H9 (cell line): ENCODE data around the gene MAPK14. TPM values are rescaled to one million over a fixed set of nuclear protein-coding genes. Genes with fewer than 3 reads are reported as not detected.

Experiments used
- DNase-seq: peaks from one replicate; pipeline ENCODE4 v3.0.0-alpha.2; 2017
- H2AFZ ChIP-seq: one replicate; pipeline ENCODE4 v1.6.1; 2013; ENCODE audit warnings: mild to moderate bottlenecking, low read length, control low read depth, moderate library complexity
- H2AK5ac ChIP-seq: 2 replicates; pipeline ENCODE4 v1.6.1; 2013; ENCODE audit warnings: low read length, control low read depth, mixed read lengths; ENCODE audit not compliant: insufficient read length
- H2BK120ac ChIP-seq: one replicate; pipeline ENCODE4 v1.6.1; 2013; ENCODE audit warnings: low read depth, mild to moderate bottlenecking, low read length, control low read depth, inconsistent platforms; ENCODE audit not compliant: poor library complexity, severe bottlenecking
- H2BK12ac ChIP-seq: 2 replicates; pipeline ENCODE4 v1.6.1; 2013; ENCODE audit warnings: low read length, control low read depth, mixed read lengths, low read depth; ENCODE audit not compliant: insufficient read length
- H2BK15ac ChIP-seq: 2 replicates; pipeline ENCODE4 v1.6.1; 2013; ENCODE audit warnings: low read depth, low read length, control low read depth
- H2BK20ac ChIP-seq: one replicate; pipeline ENCODE4 v1.6.1; 2013; ENCODE audit warnings: low read depth, mild to moderate bottlenecking, low read length, control low read depth, inconsistent platforms; ENCODE audit not compliant: poor library complexity, severe bottlenecking
- H2BK5ac ChIP-seq: 2 replicates; pipeline ENCODE4 v1.6.1; 2013; ENCODE audit warnings: low read length, control low read depth, mixed read lengths; ENCODE audit not compliant: insufficient read length
- H3K14ac ChIP-seq: 2 replicates; pipeline ENCODE4 v1.6.1; 2013; ENCODE audit warnings: low read length, control low read depth; ENCODE audit not compliant: insufficient read depth
- H3K18ac ChIP-seq: 2 replicates; pipeline ENCODE4 v1.6.1; 2013; ENCODE audit warnings: low read depth, mild to moderate bottlenecking, mixed read lengths, low read length, control low read depth; ENCODE audit not compliant: insufficient read length
- H3K23ac ChIP-seq: 2 replicates; pipeline ENCODE4 v1.6.1; 2013; ENCODE audit warnings: low read length, control low read depth, mixed read lengths, low read depth; ENCODE audit not compliant: insufficient read length
- H3K23me2 ChIP-seq: 2 replicates; pipeline ENCODE4 v1.6.1; 2013; ENCODE audit warnings: low read depth, mild to moderate bottlenecking, mixed read lengths, low read length, control low read depth; ENCODE audit not compliant: insufficient read length, poor library complexity, severe bottlenecking
- H3K27ac ChIP-seq: 2 replicates; pipeline ENCODE4 v1.5.1; 2013; ENCODE audit warnings: low read length, control low read depth, mixed read lengths, low read depth; ENCODE audit not compliant: insufficient read length
- H3K27me3 ChIP-seq: 2 replicates; pipeline ENCODE4 v1.6.1; 2013; ENCODE audit warnings: low read length, control low read depth, inconsistent platforms; ENCODE audit not compliant: insufficient read depth
- H3K4ac ChIP-seq: 2 replicates; pipeline ENCODE4 v1.6.1; 2013; ENCODE audit warnings: low read depth, mild to moderate bottlenecking, control low read depth, inconsistent platforms, low read length, moderate library complexity
- H3K4me1 ChIP-seq: 2 replicates; pipeline ENCODE4 v1.6.1; 2013; ENCODE audit warnings: low read length, control low read depth, inconsistent platforms; ENCODE audit not compliant: insufficient read depth
- H3K4me2 ChIP-seq: 2 replicates; pipeline ENCODE4 v1.6.1; 2013; ENCODE audit warnings: low read length, control low read depth, mixed read lengths; ENCODE audit not compliant: insufficient read length, insufficient read depth
- H3K56ac ChIP-seq: 2 replicates; pipeline ENCODE4 v1.6.1; 2013; ENCODE audit warnings: low read depth, mild to moderate bottlenecking, mixed read lengths, low read length, control low read depth; ENCODE audit not compliant: insufficient read length
- H3K79me1 ChIP-seq: 2 replicates; pipeline ENCODE4 v1.6.1; 2013; ENCODE audit warnings: low read depth, mild to moderate bottlenecking, moderate library complexity, low read length, control low read depth, inconsistent platforms; ENCODE audit not compliant: insufficient read depth, poor library complexity, severe bottlenecking
- H3K79me2 ChIP-seq: 2 replicates; pipeline ENCODE4 v1.6.1; 2013; ENCODE audit warnings: low read length, control low read depth, inconsistent platforms; ENCODE audit not compliant: insufficient read depth
- H3K9ac ChIP-seq: 2 replicates; pipeline ENCODE4 v1.6.1; 2013; ENCODE audit warnings: low read length, control low read depth, mixed read lengths; ENCODE audit not compliant: insufficient read length; ENCODE audit errors: extremely low read depth
- H3K9me3 ChIP-seq: one replicate; pipeline ENCODE4 v1.6.1; 2013; ENCODE audit warnings: low read depth, low read length, inconsistent platforms; ENCODE audit not compliant: control insufficient read depth
- H3T11ph ChIP-seq: one replicate; pipeline ENCODE4 v1.6.1; 2013; ENCODE audit warnings: mild to moderate bottlenecking, low read length, control low read depth, inconsistent platforms
- H4K20me1 ChIP-seq: one replicate; pipeline ENCODE4 v1.6.1; 2013; ENCODE audit not compliant: control insufficient read depth, insufficient read length, insufficient read depth
- H4K5ac ChIP-seq: 2 replicates; pipeline ENCODE4 v1.6.1; 2013; ENCODE audit warnings: low read depth, mild to moderate bottlenecking, mixed read lengths, low read length, control low read depth; ENCODE audit not compliant: insufficient read length
- H4K8ac ChIP-seq: replicated peaks from 2 replicates; pipeline ENCODE4 v1.6.1; 2013; ENCODE audit warnings: low read length, control low read depth, mixed read lengths, low read depth; ENCODE audit not compliant: insufficient read length
- H4K91ac ChIP-seq: 2 replicates; pipeline ENCODE4 v1.6.1; 2013; ENCODE audit warnings: low read depth, mild to moderate bottlenecking, moderate library complexity, mixed read lengths, low read length, control low read depth; ENCODE audit not compliant: insufficient read length
- H3K27ac Mint-ChIP-seq, 3 experiments: 2 replicates in 2 of 3; 3 replicates in 1 of 3; pipeline ENCODE4 v1.8.0; 2020 to 2021; ENCODE audit warnings: mixed read lengths in 3 of 3, mild to moderate bottlenecking in 1 of 3, moderate library complexity in 1 of 3
- H3K27me3 Mint-ChIP-seq: 2 replicates; pipeline ENCODE4 v1.8.0; 2021; ENCODE audit warnings: low read depth, mild to moderate bottlenecking, moderate library complexity, mixed read lengths
- H3K36me3 Mint-ChIP-seq, 3 experiments: 2 replicates in 2 of 3; 3 replicates in 1 of 3; pipeline ENCODE4 v1.8.0; 2020 to 2021; ENCODE audit warnings: low read depth in 3 of 3, mixed read lengths in 3 of 3; ENCODE audit not compliant: insufficient read depth in 1 of 3
- H3K4me1 Mint-ChIP-seq, 2 experiments: 2 replicates each; pipeline ENCODE4 v1.8.0; 2020; ENCODE audit warnings: mixed read lengths in 2 of 2
- H3K4me3 Mint-ChIP-seq, 2 experiments: 2 replicates in 1 of 2; 3 replicates in 1 of 2; pipeline ENCODE4 v1.8.0; 2020 to 2021; ENCODE audit warnings: mild to moderate bottlenecking in 2 of 2, mixed read lengths in 2 of 2, moderate library complexity in 1 of 2
- H3K9me3 Mint-ChIP-seq, 2 experiments: 2 replicates in 1 of 2; 3 replicates in 1 of 2; pipeline ENCODE4 v1.8.0; 2020; ENCODE audit warnings: mild to moderate bottlenecking in 2 of 2, mixed read lengths in 2 of 2, moderate library complexity in 1 of 2
- WGBS: extraction: QIAGEN DNeasy Blood & Tissue Kit; methylation state at CpG from one replicate; pipeline ENCODE4 v1.1.7; 2013; ENCODE audit warnings: missing lambda C conversion rate, low lambda C conversion rate, mixed read lengths; ENCODE audit not compliant: insufficient read length; ENCODE audit errors: extremely low coverage; 5-methylcytosine and 5-hydroxymethylcytosine counted together
- total RNA-seq: library from RNA; stranded (reverse); gene quantifications from 2 replicates; pipeline ENCODE4 v1.2.1, GENCODE V29; 2021
- TF ChIP-seq, protein P1 (sequence below): fragments of 200-600 bp; sonication (generic); conservative IDR thresholded peaks from 3 replicates; pipeline ENCODE4 v1.8.0; 2021; ENCODE audit warnings: antibody characterized with exemption, mild to moderate bottlenecking

Gene MAPK14
- total RNA-seq, 1 experiment from 2014 or later: 40.5 TPM

DNA sequence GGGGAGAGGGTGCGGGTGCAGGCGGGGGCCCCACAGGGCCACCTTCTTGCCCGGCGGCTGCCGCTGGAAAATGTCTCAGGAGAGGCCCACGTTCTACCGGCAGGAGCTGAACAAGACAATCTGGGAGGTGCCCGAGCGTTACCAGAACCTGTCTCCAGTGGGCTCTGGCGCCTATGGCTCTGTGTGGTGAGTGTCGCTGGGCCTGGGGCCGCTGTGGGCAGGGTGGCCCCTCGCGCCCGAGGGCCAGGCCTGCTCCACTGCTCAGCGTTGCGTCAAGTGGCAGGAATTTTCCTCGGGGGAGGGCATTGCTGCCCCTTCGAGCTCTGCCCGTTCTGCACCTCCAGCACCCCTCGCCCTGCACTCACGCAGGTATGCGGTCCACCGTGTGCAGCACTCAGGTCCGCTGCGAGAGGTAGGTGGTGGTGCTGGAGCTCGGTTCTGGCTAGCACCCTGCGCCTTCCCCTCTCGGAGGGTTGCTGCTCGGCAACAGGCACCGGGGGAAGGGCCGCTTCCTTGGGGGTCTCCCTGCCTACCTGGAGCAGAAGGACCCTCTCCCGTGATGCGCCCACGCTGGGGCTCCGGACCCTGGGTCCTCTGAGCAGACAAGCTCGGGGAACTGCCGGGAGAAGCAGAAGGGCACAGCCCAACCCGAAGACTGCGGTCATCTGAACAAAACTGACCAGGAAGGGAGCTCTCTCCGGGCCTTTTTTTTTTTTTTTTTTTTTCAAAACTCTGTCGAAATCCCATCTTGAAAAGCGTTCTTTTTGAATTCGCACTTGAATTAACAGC, 674 bp downstream of the MAPK14 start:
- Histone ChIP-seq H4K20me1 (no peaks in the 10 kb centered on the region), H3K4me2 (peak overlapping the region; percentile 93), H3K9ac (peak overlapping the region; percentile 59), H4K5ac (no peak overlapping the region), H2BK20ac (no peak overlapping the region), H4K91ac (no peak overlapping the region), H3K79me1 (no peaks in the 10 kb centered on the region), H3K4ac (no peak overlapping the region), H3K79me2 (peaks cover 10% of the 10 kb centered on the region; the same call in 1 of the 2 replicates), H3K14ac (peak overlapping the region; percentile 14; the same call in 1 of the 2 replicates), H3K23ac (no peak overlapping the region), H2AFZ (no peak overlapping the region), H2BK5ac (no peak overlapping the region), H3K27me3 (no peaks in the 10 kb centered on the region), H3T11ph (no peak overlapping the region), H2BK12ac (no peak overlapping the region), H3K56ac (no peak overlapping the region), H3K23me2 (peaks cover 8% of the 10 kb centered on the region), H3K4me1 (peaks cover 2% of the 10 kb centered on the region; the same call in 1 of the 2 replicates), H2AK5ac (no peak overlapping the region), H2BK15ac (no peak overlapping the region), H4K8ac (no peak overlapping the region), H2BK120ac (no peak overlapping the region), H3K9me3 (no peaks in the 10 kb centered on the region), H3K18ac (no peak overlapping the region), H3K27ac (no peak overlapping the region)
- H3K36me3 Mint-ChIP-seq: peaks cover 0 to 3% (median 0%) of the 10 kb centered on the region in 3 experiments; a peak in 2 of 7 replicates
- peaks cover 3% of the 10 kb centered on the region; the same call in 1 of the 2 replicates for H3K27me3 Mint-ChIP-seq
- peak overlapping the region; percentile 86 to 95 for H3K4me3 Mint-ChIP-seq
- peaks cover 43% of the 10 kb centered on the region in 2 experiments for H3K4me1 Mint-ChIP-seq
- TF ChIP-seq, protein P1, sequence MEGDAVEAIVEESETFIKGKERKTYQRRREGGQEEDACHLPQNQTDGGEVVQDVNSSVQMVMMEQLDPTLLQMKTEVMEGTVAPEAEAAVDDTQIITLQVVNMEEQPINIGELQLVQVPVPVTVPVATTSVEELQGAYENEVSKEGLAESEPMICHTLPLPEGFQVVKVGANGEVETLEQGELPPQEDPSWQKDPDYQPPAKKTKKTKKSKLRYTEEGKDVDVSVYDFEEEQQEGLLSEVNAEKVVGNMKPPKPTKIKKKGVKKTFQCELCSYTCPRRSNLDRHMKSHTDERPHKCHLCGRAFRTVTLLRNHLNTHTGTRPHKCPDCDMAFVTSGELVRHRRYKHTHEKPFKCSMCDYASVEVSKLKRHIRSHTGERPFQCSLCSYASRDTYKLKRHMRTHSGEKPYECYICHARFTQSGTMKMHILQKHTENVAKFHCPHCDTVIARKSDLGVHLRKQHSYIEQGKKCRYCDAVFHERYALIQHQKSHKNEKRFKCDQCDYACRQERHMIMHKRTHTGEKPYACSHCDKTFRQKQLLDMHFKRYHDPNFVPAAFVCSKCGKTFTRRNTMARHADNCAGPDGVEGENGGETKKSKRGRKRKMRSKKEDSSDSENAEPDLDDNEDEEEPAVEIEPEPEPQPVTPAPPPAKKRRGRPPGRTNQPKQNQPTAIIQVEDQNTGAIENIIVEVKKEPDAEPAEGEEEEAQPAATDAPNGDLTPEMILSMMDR: no peak
- no peaks in the 10 kb centered on the region for H3K9me3 Mint-ChIP-seq
- peak; percentile 37 for DNase-seq
- WGBS: no CpG with 5 or more reads among the region's 44 CpGs
- peak overlapping the region in 2 of 3 experiments; percentile 89 to 95; a peak in 5 of 7 replicates for H3K27ac Mint-ChIP-seq
